Measurements from ENCODE around the gene MAN1A2.

The MAN1A2 gene

DNA sequence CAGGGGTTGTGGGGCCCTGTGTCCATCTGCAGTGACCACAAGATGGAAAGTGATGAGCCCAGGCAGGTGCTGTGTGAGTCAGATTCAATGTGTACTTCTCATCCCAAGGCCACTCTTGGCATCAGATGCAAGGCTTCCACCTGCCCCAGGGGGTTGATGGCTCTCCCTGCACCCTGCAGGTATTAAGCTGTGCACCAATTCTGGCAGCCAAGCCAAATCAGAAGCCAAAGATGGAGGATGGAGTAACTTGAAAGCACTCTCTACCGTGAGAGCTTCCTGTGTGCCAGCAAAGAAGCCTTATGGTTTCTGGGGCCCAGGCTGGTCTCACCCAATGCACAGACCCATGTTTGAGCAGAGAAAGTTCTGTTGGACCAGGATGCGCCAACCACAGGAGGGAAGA is 194.3 kb downstream of the MAN1A2 start:
- no peak for DNase-seq

DNA sequence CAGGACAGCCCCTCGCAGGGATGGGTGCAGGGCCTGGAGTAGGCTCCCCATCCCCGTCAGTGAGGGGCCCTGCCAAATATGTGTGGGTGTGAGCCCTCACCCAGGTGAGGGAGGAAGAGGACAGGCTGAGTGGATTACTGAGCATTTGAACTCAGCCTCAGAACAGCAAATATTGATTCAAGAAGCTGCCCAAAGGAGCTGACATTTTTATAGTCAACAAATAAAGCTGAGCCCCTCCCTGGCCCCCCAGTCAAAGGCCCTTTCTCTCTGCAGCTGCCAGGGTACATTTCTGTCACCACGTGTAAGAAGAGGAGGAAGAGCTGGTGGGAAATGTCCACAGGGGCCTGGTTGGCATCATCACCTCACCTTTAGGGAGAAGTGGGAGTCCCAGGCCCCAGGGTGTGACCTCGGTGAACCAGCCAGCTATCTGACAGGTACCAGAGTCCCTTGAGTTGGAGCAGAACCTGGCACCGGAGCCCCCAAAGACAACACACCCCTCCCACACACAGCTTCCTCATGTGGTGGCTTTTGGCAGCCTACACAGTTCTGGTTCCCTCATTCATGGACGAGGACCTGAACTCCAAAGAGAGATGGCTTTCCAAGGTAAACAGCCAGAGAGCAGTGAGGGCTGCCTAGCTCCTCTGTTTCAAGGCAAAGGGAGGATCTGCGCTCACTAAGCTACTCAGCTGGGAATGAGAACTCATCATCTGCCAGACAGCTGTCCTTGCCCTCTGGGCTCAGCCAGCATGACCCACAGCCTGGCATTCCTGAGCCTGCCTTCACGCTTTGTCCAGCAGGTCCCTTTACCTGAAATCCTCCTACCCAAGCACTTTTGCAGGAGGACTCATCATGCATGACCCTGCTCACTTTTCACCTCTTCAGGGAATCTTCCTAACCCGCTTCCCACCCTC is 195.6 kb downstream of the MAN1A2 start:
- DNase-seq: no peak

DNA sequence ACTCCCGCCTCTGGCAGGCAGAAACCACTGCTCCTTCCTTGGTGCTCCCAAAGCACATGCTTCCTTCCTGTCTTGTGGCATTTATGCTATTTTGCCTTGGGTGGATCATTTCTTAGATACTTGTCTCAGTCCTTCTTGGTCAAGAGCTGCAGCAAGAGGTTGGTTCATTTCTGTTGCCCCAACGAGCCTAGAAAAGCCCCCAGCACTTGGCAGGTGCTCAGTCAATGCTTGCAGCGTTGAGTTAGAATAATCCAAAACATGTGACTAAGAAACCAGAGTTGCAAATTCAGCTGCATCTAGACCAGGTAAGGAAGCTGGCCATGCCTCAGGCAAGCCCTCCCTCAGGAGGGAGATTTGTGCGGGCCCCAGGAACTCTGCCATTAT is 196.2 kb downstream of the MAN1A2 start:
- DNase-seq: no peak

DNA sequence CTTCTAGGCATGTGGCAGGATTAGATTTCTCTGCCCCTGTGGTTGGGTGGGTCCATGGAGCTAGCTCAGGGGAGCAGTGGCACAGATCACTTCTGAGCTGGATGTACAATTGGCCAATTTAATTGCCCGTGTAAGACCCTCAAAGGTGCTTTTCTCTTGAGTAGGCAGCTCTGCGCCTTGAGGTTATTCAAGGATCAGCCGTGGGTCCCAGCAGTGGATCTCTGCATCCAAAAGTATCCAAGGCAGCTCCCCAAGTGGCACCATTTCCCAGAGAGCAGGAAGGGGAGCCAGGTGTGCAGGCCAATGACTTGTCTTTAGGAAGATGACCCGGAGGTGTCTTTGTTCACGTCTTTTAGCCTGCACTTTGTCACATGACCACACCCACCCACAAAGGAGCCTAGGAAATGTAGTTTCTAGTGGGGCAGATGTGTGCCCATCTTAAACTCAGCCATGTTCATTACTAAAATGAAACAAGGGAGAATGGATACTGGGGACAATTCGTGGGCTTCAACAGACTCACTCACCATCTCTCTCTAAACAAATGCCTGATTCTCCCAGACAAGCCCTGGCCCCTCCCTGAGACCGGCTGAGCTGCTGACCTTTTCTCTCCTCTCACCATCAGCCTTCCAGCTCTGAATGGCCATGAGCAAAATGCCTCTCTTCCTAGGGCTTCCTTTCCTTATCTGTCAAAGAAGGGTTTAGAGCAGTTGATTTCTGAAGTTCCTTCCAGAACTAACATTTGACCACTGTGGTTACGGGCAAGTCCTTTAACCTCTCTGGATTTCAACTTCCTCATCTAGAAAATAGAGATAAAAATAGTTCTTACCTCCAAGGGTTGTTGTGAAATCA is 197.2 kb downstream of the MAN1A2 start:
- no peak for DNase-seq

DNA sequence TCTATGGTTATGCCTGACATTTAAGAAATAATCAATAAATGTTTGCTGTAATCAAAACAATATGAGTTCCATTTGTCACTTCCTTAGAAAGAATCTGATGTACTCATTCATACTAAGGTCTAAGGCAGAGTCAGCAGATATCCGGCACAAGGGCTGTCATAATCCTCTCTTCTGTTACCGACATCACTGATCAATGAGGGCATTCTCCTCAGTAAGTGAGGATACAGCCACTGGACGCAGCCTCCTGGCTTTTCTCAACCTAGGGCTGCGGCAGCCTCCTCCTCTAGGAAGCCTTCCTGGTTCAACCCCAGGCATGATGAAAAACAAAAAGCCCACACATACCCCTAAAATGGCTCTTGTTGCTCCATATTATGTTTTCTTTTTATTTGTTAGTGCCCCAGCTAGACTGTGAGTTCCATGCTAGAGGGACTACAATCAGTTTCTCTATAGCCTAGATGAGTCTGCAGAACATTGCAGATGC is 197.9 kb downstream of the MAN1A2 start:
- DNase-seq: no peak

DNA sequence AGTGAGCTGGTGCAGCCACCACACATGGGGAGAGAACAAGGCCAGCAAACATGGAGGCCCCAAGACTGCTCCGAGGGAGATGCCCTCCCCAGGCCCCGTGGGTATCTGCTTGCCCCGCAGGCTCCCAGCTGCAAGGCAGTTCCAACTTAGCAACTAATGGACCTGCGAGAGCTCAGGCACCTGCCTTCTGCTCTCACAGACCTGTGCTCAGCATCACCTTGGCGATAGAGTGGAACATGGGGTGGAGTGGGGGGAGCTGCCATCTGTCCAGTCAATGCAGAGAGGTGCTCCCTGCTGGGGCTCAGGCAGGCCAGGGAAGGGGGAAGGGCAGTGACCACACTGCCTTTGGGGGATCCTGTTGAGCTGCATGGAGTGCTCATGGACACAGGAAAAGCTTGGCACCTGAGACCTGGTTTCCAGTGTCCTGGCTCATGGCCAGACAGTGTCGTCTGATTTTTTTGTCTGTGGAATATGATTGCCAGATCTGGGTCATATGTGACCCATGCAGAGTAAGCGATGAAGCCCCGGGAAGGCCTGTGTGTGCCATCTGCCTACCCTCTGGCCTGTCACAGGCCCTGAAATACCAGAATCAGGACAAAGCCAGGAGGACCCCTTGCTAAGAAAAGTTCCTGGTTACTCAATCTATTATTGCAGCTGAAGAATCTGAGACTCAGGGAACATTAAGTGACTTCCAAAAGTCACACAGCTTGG is 198.7 kb downstream of the MAN1A2 start:
- no peak for DNase-seq

DNA sequence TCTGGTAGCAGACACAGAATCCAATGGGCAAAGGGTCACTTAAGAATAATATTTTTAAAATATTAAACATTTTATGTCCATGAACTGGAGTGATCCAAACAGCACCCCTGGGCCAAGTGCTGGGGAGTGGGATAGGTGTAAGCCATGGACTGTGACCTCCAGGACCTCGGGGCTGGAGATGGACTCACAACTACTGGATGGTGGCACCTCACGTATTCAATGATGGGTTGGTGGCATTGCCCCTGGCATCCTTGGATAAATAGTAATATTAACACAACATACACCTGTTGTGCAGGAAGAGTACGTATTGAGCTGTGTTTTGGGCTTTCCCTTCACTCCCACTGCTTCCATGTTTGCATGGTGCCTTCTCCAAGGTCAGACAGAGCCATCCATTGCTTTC is 199.3 kb downstream of the MAN1A2 start:
- no peak for DNase-seq

DNA sequence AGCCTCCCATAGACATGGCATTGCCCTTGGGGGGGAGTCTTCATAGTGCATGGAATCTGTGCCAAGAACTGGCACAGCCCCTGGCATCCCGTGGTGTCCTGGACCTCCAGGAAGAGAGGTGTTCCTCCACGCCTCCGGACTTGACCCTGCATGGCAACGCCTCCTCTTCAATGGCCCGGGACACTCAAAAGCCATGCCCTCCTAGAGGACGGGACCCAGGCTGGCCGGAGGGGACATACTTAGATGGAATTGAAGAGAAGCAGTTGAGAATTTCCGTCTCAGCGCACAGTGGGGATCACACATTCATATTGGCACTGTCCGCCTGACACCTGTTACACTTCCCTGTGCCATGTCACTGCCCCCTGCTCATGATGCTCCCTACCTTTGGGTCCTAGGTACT is 200.2 kb downstream of the MAN1A2 start:
- no peak for DNase-seq

DNA sequence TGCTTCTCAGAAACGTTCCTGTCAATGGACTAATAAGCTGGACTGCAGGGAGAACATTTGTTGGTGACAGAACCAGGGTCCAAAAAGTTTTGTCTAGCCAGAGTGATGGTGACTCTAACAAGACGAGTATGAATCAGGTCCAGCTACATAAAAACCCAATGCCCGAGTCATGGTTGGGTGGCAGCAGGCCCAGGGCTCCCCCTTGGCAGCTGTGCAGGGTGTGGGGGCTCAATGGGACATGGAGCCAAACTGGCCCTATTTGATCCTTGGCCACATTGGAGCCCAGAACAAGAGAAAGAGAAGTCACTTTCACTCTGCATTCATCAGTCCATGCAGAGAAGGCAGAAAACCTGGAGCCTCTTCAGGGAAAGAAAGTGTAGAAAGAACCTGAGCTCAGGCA is 200.7 kb downstream of the MAN1A2 start:
- DNase-seq: no peak

DNA sequence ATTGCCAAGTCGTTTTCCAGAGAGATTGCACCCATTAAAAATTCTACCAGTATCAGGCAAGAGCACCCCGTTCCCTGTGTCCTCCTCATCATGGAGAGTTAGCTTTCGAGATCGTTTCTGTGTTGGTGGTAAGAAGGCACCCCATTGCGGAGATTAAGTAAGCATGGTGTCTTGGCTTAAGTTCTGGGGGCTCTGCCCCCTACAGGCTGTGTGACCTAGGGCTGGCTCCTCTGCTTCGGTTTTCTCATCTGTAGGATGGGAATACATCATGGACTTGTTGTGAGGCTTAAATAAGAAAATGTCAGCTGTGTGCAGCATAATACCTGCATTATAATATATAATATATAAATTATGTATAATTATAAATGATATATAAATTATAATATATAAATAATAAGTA is 201.8 kb downstream of the MAN1A2 start:
- DNase-seq: no peak

DNA sequence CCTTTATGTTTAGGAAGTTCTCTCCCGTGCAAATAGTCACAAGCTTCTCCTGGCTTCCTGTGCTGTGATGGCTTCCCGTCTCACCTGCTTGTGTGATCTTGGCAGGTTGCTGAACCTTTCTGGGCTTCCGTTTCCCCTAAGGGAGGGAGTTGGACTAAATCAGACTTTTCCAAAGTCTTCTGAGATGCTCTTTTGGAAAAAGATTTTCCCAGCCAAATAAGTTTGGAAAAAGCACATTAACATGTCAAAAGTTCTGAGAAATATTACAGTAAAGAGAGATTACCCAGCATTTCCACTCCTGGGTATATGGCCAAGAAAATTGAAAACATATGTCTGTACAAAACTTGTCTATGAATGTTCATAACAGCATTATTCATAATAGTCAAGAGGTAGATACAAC is 202.6 kb downstream of the MAN1A2 start:
- no peak for DNase-seq

DNA sequence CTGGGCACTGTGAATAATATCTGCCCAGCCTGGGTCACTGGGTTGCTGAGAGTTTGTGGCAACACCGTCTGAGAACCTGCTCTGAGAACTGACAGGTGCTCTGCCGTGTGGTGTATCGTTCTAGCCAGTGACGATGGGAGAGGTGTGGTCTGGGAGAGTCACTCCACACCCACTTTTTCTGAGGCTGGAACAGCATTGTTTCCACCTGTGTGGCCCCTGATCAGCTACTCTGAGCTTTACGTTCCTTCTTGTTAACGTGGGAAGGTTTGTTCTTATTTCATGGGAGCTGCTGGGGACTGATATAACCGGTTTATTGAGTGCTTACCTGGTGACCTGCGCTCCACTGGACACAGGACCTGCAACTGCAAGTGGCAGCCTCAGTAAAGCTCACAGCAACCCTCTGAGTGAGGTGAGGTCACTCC is 203.8 kb downstream of the MAN1A2 start:
- DNase-seq: no peak

DNA sequence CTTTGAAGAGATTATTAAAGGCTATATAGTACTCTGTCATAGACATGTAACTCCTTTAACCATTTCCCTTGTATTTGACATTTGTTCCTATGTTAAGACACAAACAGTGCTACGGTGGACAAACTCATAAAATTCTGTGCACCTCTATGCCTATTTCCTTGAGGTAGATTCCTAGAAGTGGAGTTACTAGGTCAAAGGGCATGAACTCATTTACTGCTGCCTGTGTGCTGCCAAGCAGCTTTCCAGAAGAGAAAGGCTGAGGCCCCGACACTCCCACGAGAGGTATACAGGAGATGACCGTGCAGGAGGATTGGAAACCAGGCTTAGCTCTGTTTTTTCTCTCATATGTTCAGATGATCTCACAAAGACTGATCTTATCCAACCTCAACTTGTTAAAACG is 204.2 kb downstream of the MAN1A2 start:
- no peak for DNase-seq

DNA sequence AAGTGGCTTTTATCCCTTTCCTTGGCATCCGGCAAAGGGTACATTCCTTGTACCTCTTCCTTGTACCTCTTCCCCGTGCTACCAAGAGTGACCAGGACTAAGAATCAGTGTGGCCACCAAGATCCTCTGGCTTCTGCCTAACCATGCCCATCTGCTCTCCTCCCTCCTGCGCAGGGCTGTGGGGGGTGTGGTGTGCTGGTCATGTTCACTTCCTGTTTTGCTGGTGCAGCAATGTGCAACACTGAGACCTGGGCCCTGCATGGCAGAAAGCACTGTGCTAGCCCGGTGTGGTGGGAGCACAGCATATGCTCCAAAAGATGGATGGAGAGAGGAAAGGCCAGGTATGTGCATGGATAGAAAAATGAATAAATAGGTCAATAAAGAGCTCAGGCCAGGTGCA is 205.3 kb downstream of the MAN1A2 start:
- no peak for DNase-seq

DNA sequence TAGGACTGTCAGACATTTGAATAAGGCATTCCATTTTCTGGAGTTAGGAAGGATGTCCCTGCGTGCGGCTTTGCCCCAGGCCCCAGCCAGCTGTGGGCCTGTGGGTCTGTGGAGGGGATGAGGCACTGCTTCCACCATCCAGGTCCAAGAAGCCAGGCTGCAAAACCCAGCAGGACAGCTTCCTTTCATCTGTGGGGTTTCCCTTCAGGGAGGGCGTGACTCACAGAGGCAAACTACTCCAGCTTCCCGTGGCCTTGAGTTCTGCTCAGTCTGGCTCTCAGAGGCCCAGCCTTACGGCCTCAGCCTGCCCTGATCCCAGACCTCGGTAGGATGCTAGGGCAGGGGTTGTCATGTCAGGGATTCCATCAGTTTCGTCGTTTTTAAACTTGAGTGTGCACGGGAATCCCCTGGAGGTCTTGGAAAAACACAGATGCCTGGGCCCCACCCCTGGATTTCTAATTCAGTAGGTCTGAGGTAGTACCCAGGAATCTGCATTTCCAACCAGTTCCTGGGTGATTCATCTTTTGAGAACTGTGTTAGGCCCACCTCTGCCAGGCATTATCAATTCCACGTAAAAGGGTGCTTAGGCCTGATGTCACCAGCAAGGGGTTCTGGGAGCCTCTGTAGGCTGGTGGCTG is 206.3 kb downstream of the MAN1A2 start:
- DNase-seq: no peak

DNA sequence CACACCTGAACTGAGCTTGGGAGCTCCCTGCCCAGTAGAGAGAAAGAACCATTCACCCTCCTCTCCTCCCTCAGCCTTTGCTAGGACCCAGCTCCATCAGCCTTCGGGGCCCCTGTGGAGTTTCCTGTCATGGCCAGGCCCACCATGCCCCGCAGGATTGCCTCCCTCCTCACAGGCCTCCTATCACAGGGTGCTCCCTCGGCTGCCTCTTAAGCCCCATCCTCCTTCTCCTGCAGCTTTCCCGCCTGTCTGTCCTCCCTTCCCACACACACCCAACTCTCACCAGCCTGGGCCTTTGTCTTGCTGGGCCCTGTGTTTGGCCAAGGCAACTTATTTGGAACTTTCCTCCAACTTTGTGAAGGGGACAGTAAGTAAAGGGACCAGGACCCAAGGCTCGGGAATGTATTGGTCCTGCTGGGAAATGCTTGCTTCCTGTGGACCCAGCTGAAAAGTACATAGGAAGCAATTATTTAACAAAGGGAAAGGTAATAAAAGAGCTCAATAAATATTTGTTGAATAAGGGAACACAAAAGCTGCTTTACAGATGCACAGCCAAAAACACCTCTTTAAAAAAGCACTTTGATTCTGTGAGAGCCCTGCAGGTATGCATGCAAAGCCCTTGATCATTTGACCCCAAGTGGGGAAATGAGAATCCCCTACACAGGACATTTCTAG is 207.0 kb downstream of the MAN1A2 start:
- no peak for DNase-seq

DNA sequence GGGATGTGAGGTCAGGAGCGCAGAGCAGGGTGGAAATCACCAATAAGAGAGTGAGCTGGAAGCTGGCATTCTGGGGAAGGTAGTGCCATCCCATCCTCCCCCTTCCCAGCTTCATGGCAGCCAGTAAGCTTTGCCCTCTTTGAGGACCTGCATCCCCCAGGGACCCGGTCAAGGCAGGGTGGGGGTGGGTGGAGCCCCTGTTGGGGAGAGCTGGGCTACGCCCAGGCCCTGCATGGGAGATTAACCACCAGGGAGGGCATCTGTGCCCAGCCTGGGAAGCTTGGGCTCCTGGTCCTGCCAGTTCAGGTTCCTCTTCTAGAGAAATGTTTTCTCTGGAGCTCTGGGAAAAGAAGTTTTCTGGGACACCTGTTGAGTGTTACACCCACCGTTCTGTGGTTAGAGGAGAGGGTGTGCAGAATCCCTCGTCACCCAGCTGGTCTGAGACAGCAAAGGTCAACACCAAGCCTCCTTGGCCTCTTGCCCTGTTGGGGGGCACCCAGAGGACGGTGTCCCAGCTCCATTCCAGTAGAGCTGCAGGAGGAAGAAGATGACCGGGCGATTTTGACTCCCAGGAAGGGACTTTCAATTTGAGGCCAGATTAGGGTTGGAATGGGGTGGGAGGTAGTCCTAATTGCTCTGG is 208.5 kb downstream of the MAN1A2 start:
- DNase-seq: no peak

DNA sequence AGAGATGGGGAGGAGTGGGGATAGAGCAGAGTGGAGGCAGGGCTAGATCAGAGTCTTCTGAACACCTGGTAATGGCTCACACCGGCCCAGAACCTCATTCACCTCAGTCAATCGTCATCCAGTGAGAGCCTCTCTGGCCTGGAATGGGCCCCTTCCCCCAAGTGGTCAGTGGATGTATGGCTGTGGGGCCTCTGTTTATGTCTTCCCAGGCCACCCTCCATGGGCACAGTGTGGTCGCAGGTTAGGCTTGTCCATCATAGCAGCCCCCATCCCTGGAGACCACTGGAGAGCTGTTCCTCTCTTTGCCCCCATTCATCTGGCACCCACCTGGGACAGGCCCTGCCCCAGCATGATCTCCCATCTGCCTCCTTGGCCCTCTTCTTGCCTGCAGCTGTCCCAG is 209.0 kb downstream of the MAN1A2 start:
- DNase-seq: no peak

DNA sequence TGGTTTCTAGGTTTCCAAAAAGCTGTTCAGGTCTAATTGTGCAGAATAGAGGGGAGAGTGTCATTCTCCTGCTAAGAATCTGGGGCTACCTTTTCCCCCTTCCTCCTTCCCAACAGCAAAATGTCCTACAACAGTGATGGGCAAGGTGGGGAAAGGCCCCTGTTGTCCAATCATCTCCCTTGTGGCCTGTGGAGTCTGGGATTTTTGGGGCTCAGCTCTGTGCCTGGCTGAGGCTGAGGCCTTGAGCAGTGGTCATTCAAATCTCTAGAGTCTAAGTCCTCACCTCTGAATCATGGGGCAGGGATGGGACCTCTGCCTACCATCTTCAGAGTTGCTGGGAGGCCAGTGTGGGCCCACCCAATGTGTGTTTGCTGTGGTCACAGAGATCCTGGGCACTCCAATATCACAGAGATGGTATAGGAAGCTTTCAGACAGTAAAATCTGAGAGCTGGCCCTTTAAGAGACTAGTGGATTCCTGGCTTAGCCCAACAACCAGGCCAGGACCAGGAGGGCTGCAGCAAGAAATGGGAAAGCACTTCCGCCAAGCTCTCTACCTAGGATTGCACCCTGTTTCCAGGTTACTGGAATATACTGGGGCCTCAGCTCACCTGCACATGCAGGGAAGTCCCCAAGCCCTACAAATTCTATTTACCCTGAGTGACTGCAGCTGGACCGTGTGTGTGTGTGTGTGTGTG is 210.1 kb downstream of the MAN1A2 start:
- no peak for DNase-seq

DNA sequence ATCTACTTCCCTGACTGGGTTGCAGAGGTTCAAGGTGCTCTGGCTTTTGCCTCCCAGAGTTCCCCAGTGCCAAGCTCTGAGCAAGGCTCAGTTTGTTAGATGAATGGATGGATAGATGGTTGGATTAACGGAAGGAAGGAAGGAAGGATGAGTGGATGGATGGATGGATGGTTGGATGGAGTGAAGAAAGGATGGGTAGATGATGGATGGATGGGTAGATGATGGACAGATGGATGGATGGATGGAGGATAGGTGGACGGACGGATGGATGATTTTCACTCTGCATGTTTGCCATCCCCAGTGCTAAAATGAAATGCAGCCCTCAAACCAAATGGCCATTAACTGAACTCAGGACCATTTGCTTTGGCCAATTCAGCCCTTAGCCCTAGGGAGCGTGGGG is 211.2 kb downstream of the MAN1A2 start:
- no peak for DNase-seq

Measured in activated CD4-positive, alpha-beta T cell treated with anti-CD3 and anti-CD28 coated beads, Interleukin-2, amount 50 U/mL, for 16 hours (primary cell).